ENCODE data around the gene TNXB. TPM values are rescaled to one million over a fixed set of nuclear protein-coding genes. Genes with fewer than 3 reads are reported as not detected.
"Not testable (repeated sequence)": the region's sequence is repeated elsewhere in the genome, so short reads cannot be mapped to it uniquely, and the experiment has no call there.

The TNXB gene
- total and polyA plus RNA-seq, 7 donors, result 7.0 to 26.1 (median 14.5) TPM

GRCh38 chr6:32147401-32148132 lies 38.4 kb upstream of the TNXB start:
- DNase-seq, result no peak
- no peak for TF ChIP-seq CTCF (IDR thresholded peaks at IDR 0.05)
- H3K36me3 ChIP-seq (ENCODE audit: insufficient read depth in 1 of 2, low read depth in 1 of 2), result no peaks in the 10 kb centered on the region
- H3K9me3 ChIP-seq, result no peaks in the 10 kb centered on the region
- peaks cover 0 to 38% (median 17%) of the 10 kb centered on the region in 3 donors for H3K27me3 ChIP-seq (ENCODE audit: insufficient read depth in 3 of 3, low read length in 2 of 3)
- 86 to 100% (median 94%) methylated on average over 4 of the region's 4 CpGs for WGBS, 3 donors
- peaks cover 4% of the 10 kb centered on the region for H3K4me1 ChIP-seq
- H3K4me3 ChIP-seq, result no peak overlapping the region
- intact Hi-C loops (cut with DNase I), result no loop called here
- ATAC-seq, result no peak
- no peak overlapping the region for H3K27ac ChIP-seq

GRCh38 chr6:32146687-32147086 lies 37.5 kb upstream of the TNXB start:
- ATAC-seq (no peak), DNase-seq (no peak)
- no peak overlapping the region for H3K4me3 ChIP-seq
- TF ChIP-seq CTCF (IDR thresholded peaks at IDR 0.05), result no peak
- WGBS, 3 donors, result 37 to 45% (median 41%) methylated on average over 4 of the region's 4 CpGs
- H3K27ac ChIP-seq, result no peak overlapping the region
- H3K27me3 ChIP-seq (ENCODE audit: insufficient read depth in 3 of 3, low read length in 2 of 3), result peaks cover 0 to 43% (median 13%) of the 10 kb centered on the region in 3 donors
- no peaks in the 10 kb centered on the region for H3K36me3 ChIP-seq (ENCODE audit: insufficient read depth in 1 of 2, low read depth in 1 of 2)
- intact Hi-C loops (cut with DNase I), result no loop called here
- no peaks in the 10 kb centered on the region for H3K9me3 ChIP-seq
- H3K4me1 ChIP-seq, result no peaks in the 10 kb centered on the region

GRCh38 chr6:32146287-32146686 lies 37.1 kb upstream of the TNXB start:
- DNase-seq, result no peak
- 90 to 100% (median 93%) methylated on average over 1 of the region's 1 CpG for WGBS, 3 donors
- no peak overlapping the region for H3K4me3 ChIP-seq
- ATAC-seq, result no peak
- no peaks in the 10 kb centered on the region for H3K4me1 ChIP-seq
- H3K9me3 ChIP-seq, result no peaks in the 10 kb centered on the region
- TF ChIP-seq CTCF (IDR thresholded peaks at IDR 0.05), result no peak
- peaks cover 0 to 43% (median 11%) of the 10 kb centered on the region in 3 donors for H3K27me3 ChIP-seq (ENCODE audit: insufficient read depth in 3 of 3, low read length in 2 of 3)
- no peaks in the 10 kb centered on the region for H3K36me3 ChIP-seq (ENCODE audit: insufficient read depth in 1 of 2, low read depth in 1 of 2)
- H3K27ac ChIP-seq, result no peak overlapping the region
- intact Hi-C loops (cut with DNase I), result no loop called here

GRCh38 chr6:32144238-32144637 lies 35.1 kb upstream of the TNXB start:
- H3K9me3 ChIP-seq; H3K27ac ChIP-seq; H3K36me3 ChIP-seq (ENCODE audit: insufficient read depth in 1 of 2, low read depth in 1 of 2); ATAC-seq; intact Hi-C loops (cut with DNase I); H3K4me1 ChIP-seq; H3K4me3 ChIP-seq; DNase-seq: not testable (repeated sequence)
- H3K27me3 ChIP-seq (ENCODE audit: insufficient read depth in 3 of 3, low read length in 2 of 3), result peaks cover 0 to 32% (median 12%) of the 10 kb centered on the region in 3 donors
- 75 to 88% (median 82%) methylated on average over 7 of the region's 7 CpGs for WGBS, 3 donors

- Histone ChIP-seq H3K4me3 (no peak overlapping the region), H3K27ac (no peak overlapping the region), H3K9me3 (no peaks in the 10 kb centered on the region), H3K4me1 (no peaks in the 10 kb centered on the region), H3K36me3 (ENCODE audit: insufficient read depth in 1 of 2, low read depth in 1 of 2) (no peaks in the 10 kb centered on the region), H3K27me3 (ENCODE audit: insufficient read depth in 3 of 3, low read length in 2 of 3) (peaks cover 0 to 5% (median 2%) of the 10 kb centered on the region in 3 donors)
- WGBS, 3 donors, result 54 to 59% (median 58%) methylated on average over 5 of the region's 5 CpGs
- TF ChIP-seq CTCF (IDR thresholded peaks at IDR 0.05), result no peak
- no peak for ATAC-seq
- intact Hi-C loops (cut with DNase I), result no loop called here
- DNase-seq, result no peak
These were observed 31.4 kb upstream of the TNXB start for GRCh38 chr6:32140420-32141046.
